Suprapubic skin (tissue), 4 donors: ENCODE data around the gene ISG20L2. TPM values are rescaled to one million over a fixed set of nuclear protein-coding genes. Genes with fewer than 3 reads are reported as not detected.
"Not testable (repeated sequence)": the region's sequence is repeated elsewhere in the genome, so short reads cannot be mapped to it uniquely, and the experiment has no call there.

ENCODE experiments used
- DNase-seq, 2 donors: peaks; one replicate each; pipeline ENCODE4 v3.0.0-alpha.2; 2019; ENCODE audit warnings: low spot score in 2 of 2
- H3K27ac ChIP-seq: fragments of 200-600 bp; sonication (generic); one replicate; pipeline ENCODE4 v1.5.1; 2019
- H3K27me3 ChIP-seq: fragments of 200-600 bp; sonication (generic); one replicate; pipeline ENCODE4 v1.5.1; 2019
- H3K36me3 ChIP-seq: fragments of 200-600 bp; sonication (generic); one replicate; pipeline ENCODE4 v1.5.1; 2019
- H3K4me1 ChIP-seq: fragments of 200-600 bp; sonication (generic); one replicate; pipeline ENCODE4 v1.5.1; 2019
- H3K4me3 ChIP-seq: fragments of 200-600 bp; sonication (generic); one replicate; pipeline ENCODE4 v1.5.1; 2019; ENCODE audit warnings: mild to moderate bottlenecking
- H3K9me3 ChIP-seq: fragments of 200-600 bp; sonication (generic); one replicate; pipeline ENCODE4 v1.5.1; 2019
- EP300 ChIP-seq: sonication (generic); formaldehyde crosslinking; IDR thresholded peaks from one replicate; pipeline ENCODE4 v1.6.1; 2017; ENCODE audit warnings: antibody characterized with exemption
- POLR2A ChIP-seq, 2 donors: fragments of 450-650 bp; IDR thresholded peaks; one replicate each; pipeline ENCODE4 v1.6.1; 2017; ENCODE audit warnings: antibody characterized with exemption in 2 of 2, mild to moderate bottlenecking in 2 of 2, moderate library complexity in 2 of 2
- POLR2AphosphoS5 ChIP-seq, 3 donors: sonication (generic); formaldehyde crosslinking; IDR thresholded peaks; one replicate each; pipeline ENCODE4 v1.6.1; 2017; ENCODE audit warnings: antibody characterized with exemption in 3 of 3
- WGBS: methylation state at CpG from one replicate; pipeline ENCODE4 v1.1.5; 2018; 5-methylcytosine and 5-hydroxymethylcytosine counted together
- total RNA-seq, 4 donors: library from RNA; depleted of rRNA; stranded (reverse); fragments of >200 nt; gene quantifications; one replicate each; pipeline ENCODE4 v1.1.0, GENCODE V29; 2016
- TF ChIP-seq, protein P1 (sequence below), 2 donors: fragments of 200-600 bp in 1 of 2; fragments of 450-650 bp in 1 of 2; sonication (generic) in 1 of 2; IDR thresholded peaks; one replicate each; pipeline ENCODE4 v1.5.1; 2016 to 2019; ENCODE audit warnings: antibody characterized with exemption in 2 of 2, mild to moderate bottlenecking in 1 of 2, moderate library complexity in 1 of 2

ISG20L2 gene
- total RNA-seq, 4 donors from 2014 or later, result 33.8 to 59.6 (median 38.9) TPM

DNA sequence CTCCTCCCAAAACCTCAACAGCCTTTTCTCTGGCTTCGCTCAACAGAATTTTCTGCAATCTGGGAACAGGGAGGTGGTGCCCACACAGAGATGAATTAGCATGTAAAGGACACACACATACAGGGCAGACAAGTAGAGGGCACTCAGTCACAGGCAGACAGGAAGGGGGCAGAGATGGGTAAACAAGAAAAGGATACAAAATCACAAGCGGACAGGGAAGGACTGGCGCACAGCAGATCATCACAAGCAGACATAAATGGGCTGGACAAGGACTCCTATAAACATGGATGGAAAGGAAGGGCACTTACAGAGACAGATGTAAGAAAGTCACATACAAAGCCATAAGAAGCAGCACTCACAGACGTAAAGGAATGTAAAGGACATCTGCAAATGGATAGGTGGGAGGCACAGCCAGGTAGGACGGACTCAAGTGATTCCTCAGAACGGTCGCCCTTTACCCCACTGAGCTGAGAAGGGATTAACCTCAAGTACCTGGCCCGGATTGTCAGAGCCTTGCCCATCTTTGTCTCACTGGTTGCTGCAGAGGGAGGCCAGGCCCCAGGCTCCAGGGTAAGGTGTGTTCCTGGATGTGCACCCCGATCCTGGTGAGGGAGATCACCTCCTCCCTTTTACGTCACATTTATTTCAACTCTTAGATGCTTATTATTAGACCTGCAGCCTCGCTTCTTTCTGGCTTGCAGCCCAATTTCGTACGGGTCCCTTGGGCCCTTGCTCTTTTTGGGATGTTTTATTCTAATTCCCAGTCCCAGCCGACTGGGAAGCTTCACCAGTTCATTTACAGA, 37.9 kb upstream of the ISG20L2 start:
- Histone ChIP-seq H3K36me3 (peaks cover 11% of the 10 kb centered on the region), H3K4me3 (peak overlapping the region; percentile 98), H3K9me3 (no peaks in the 10 kb centered on the region), H3K27me3 (no peaks in the 10 kb centered on the region), H3K4me1 (peaks cover 45% of the 10 kb centered on the region), H3K27ac (peak overlapping the region; percentile 97)
- TF ChIP-seq POLR2A (IDR thresholded peaks at IDR 0.05), result no peak
- TF ChIP-seq, protein P1, sequence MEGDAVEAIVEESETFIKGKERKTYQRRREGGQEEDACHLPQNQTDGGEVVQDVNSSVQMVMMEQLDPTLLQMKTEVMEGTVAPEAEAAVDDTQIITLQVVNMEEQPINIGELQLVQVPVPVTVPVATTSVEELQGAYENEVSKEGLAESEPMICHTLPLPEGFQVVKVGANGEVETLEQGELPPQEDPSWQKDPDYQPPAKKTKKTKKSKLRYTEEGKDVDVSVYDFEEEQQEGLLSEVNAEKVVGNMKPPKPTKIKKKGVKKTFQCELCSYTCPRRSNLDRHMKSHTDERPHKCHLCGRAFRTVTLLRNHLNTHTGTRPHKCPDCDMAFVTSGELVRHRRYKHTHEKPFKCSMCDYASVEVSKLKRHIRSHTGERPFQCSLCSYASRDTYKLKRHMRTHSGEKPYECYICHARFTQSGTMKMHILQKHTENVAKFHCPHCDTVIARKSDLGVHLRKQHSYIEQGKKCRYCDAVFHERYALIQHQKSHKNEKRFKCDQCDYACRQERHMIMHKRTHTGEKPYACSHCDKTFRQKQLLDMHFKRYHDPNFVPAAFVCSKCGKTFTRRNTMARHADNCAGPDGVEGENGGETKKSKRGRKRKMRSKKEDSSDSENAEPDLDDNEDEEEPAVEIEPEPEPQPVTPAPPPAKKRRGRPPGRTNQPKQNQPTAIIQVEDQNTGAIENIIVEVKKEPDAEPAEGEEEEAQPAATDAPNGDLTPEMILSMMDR (IDR thresholded peaks at IDR 0.05), result no peak
- no peak for TF ChIP-seq POLR2AphosphoS5 (IDR thresholded peaks at IDR 0.05)
- no peak for TF ChIP-seq EP300
- WGBS, result 8% methylated on average over 14 of the region's 14 CpGs
- peak in 1 of 2 donors; percentile 29 for DNase-seq

DNA sequence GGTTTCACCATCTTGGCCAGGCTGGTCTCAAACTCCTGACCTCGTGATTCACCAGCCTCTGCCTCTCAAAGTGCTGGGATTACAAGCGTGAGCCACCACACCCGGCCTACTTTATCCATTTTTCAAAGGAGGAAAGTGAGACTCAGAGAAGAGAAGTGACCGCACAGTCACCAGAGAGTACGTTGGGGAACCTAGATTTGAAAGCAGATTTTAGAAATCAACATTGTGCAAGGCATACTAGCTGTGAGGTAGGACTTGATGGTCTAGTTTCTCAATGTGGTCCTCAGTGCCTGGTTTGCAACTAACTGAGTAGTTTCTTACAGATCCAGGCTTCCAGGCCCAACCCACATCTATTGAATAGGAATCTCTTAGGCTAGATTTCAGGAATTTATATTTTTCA, 37.1 kb upstream of the ISG20L2 start:
- Histone ChIP-seq H3K27ac (peak overlapping the region; percentile 97), H3K4me1 (peaks cover 38% of the 10 kb centered on the region), H3K4me3 (no peak overlapping the region), H3K9me3 (no peaks in the 10 kb centered on the region), H3K36me3 (peaks cover 6% of the 10 kb centered on the region), H3K27me3 (no peaks in the 10 kb centered on the region)
- TF ChIP-seq EP300, result no peak
- TF ChIP-seq, protein P1 (IDR thresholded peaks at IDR 0.05), result no peak
- no peak for TF ChIP-seq POLR2A (IDR thresholded peaks at IDR 0.05)
- no peak for TF ChIP-seq POLR2AphosphoS5 (IDR thresholded peaks at IDR 0.05)
- WGBS, result 83% methylated on average over 5 of the region's 5 CpGs
- peak in 1 of 2 donors; percentile 6 for DNase-seq

DNA sequence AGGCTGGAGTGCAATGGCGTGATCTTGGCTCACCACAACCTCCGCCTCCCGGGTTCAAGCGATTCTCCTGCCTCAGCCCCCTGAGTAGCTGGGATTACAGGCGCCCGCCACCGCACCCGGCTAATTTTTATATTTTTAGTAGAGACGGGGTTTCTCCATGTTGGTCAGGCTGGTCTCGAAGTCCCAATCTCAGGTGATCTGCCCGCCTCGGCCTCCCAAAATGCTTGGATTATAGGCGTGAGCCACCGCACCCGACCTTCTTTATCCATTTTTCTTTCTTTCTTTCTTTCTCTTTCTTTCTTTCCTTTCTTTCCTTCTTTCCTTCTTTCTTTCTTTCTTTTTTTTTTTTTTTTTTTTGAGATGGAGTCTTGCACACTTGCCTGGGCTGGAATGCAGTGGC, 36.6 kb upstream of the ISG20L2 start:
- 97% methylated on average over 15 of the region's 15 CpGs for WGBS
- not testable (repeated sequence) for H3K9me3 ChIP-seq, H3K4me3 ChIP-seq, H3K36me3 ChIP-seq, H3K27ac ChIP-seq, H3K27me3 ChIP-seq
- H3K4me1 ChIP-seq, result peaks cover 33% of the 10 kb centered on the region
- DNase-seq, result peak in 1 of 2 donors; percentile 24

DNA sequence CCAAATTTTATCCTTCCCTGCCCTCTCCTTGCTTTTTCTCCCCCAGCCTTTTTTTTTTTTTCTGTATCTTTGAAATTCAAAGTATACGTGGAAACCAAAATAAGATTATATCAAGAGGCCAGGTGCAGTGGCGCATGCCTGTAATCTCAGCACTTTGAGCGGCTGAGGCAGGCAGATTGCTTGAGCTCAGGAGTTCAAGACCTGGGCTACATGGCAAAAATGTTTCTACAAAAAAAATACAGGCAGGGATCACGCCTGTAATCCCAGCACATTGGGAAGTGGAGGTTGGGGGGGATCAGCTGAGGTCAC, 32.2 kb upstream of the ISG20L2 start:
- Histone ChIP-seq H3K27ac (no peak overlapping the region), H3K27me3 (no peaks in the 10 kb centered on the region), H3K4me3 (no peak overlapping the region), H3K36me3 (no peaks in the 10 kb centered on the region), H3K4me1 (peaks cover 3% of the 10 kb centered on the region), H3K9me3 (no peaks in the 10 kb centered on the region)
- TF ChIP-seq POLR2AphosphoS5 (IDR thresholded peaks at IDR 0.05) (no peak), EP300 (no peak), POLR2A (IDR thresholded peaks at IDR 0.05) (no peak)
- TF ChIP-seq, protein P1 (IDR thresholded peaks at IDR 0.05), result no peak
- DNase-seq, result no peak
- 66% methylated on average over 4 of the region's 4 CpGs for WGBS

DNA sequence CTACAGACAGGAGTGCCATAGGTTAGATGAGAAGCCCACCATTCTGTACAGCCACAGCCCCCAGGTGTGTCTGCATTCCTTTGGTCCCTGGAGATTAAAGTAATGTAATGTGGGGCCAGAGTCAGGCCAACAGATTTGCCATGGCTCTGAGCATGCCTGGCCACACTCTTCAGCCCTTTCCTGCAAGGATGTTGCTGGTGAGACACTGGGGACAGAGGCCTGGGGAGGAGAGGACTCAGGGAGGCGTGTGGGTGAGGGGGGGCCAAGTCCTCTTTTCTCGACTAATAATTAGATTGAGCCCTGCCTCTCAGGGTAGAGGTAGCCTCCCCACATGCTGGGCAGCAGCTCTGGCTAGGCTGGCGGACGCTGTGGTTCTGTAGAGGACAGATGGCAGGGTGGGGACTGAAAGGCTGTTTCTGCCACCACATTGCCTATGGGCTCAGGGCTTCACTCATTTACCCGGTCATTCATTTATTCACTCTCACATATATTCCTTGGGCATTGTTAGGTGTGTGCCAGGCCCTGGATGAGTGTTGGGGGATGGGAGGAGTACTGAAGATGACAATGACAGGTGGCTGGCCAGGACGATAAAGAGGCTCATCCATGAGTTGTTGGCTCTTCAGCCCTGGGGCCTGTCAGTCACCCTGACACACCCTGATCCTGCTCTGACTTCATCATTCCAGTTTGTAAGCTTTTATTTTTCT, 31.7 kb upstream of the ISG20L2 start:
- TF ChIP-seq POLR2A (IDR thresholded peaks at IDR 0.05) (no peak), POLR2AphosphoS5 (IDR thresholded peaks at IDR 0.05) (no peak)
- H3K36me3 ChIP-seq, result no peaks in the 10 kb centered on the region
- no peaks in the 10 kb centered on the region for H3K4me1 ChIP-seq
- no peak for DNase-seq
- H3K9me3 ChIP-seq, result no peaks in the 10 kb centered on the region
- H3K27ac ChIP-seq, result no peak overlapping the region
- H3K4me3 ChIP-seq, result no peak overlapping the region
- H3K27me3 ChIP-seq, result no peaks in the 10 kb centered on the region
- 64% methylated on average over 6 of the region's 6 CpGs for WGBS

DNA sequence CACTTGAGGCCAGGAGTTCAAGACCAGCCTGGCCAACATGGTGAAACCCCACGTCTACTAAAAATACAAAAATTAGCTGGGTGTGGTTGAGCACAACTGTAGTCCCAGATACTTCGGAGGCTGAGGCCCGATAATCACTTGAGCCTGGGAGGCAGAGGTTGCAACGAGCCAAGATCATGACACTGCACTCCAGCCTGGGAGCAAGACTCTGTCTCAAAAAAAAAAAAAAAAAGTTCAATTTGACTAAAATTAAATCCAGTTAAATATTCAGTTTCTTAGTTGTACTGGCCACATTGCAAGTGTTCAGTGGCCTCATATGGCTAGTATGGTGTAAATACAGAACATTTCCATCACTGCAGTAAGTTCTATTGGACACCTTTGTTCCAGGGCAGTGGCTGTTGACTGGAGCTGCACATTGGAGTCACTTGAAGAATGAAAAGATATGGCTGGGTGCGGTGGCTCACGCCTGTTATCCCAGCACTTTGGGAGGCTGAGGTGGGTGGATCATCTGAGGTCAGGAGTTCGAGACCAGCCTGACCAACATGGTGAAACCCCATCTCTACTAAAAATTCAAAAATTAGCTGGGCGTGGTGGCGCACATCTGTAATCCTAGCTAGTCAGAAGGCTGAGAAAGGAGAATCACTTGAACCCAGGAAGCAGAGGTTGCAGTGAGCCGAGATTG, 29.1 kb upstream of the ISG20L2 start:
- H3K4me3 ChIP-seq, DNase-seq, H3K27me3 ChIP-seq, H3K36me3 ChIP-seq, H3K9me3 ChIP-seq, H3K27ac ChIP-seq: not testable (repeated sequence)
- 88% methylated on average over 10 of the region's 10 CpGs for WGBS
- H3K4me1 ChIP-seq, result peaks cover 13% of the 10 kb centered on the region
